HG03575 (cell line): ENCODE results near the gene MUC16.

ENCODE experiments used
- ATAC-seq: cut with Tn5 transposase; IDR thresholded peaks from one replicate; pipeline ENCODE4 v1.9.1; 2021; ENCODE audit not compliant: unreplicated experiment, insufficient number of reproducible peaks, low FRiP score; ENCODE audit errors: extremely low read depth

Gene MUC16

GRCh38 chr19:9011875-9012274, 1.7 kb upstream of the MUC16 start:
- ATAC-seq = no peak

GRCh38 chr19:9010693-9011092, 484 bp upstream of the MUC16 start:
- ATAC-seq = no peak

GRCh38 chr19:9009431-9009830, 778 bp downstream of the MUC16 start:
- ATAC-seq = no peak

- no peak for ATAC-seq
Observed at GRCh38 chr19:9008667-9009066, 1.5 kb downstream of the MUC16 start.

- no peak for ATAC-seq
Observed at GRCh38 chr19:9000933-9001332, 9.3 kb downstream of the MUC16 start.

GRCh38 chr19:8988204-8988603, 22.0 kb downstream of the MUC16 start:
- ATAC-seq = no peak

GRCh38 chr19:8986296-8986695, 23.9 kb downstream of the MUC16 start:
- no peak for ATAC-seq

GRCh38 chr19:8973501-8974091, 36.6 kb downstream of the MUC16 start:
- ATAC-seq = no peak

GRCh38 chr19:8965887-8966286, 44.3 kb downstream of the MUC16 start:
- ATAC-seq = no peak
